Activated naive CD8-positive, alpha-beta T cell treated with anti-CD3 and anti-CD28 coated beads, Interleukin-2, amount 50 U/mL, for 24 hours (primary cell): ENCODE measurements around the gene RABGAP1L.
"Not testable (repeated sequence)": the region's sequence is repeated elsewhere in the genome, so short reads cannot be mapped to it uniquely, and the experiment has no call there.

ENCODE experiments used
- ATAC-seq: fragments of 150-1000 bp; cut with Tn5 transposase; one replicate; pipeline ENCODE4 v1.10.0; 2021
- DNase-seq: peaks from one replicate; pipeline ENCODE4 v3.0.0; 2021
- H3K27ac Mint-ChIP-seq: one replicate; pipeline ENCODE4 v1.8.0; 2021; ENCODE audit warnings: mild to moderate bottlenecking, mixed read lengths
- H3K27me3 Mint-ChIP-seq: one replicate; pipeline ENCODE4 v1.8.0; 2021; ENCODE audit warnings: mixed read lengths
- H3K36me3 Mint-ChIP-seq: one replicate; pipeline ENCODE4 v1.8.0; 2021; ENCODE audit warnings: low read depth, mixed read lengths
- H3K4me1 Mint-ChIP-seq: one replicate; pipeline ENCODE4 v1.8.0; 2021; ENCODE audit warnings: mixed read lengths
- H3K4me3 Mint-ChIP-seq: one replicate; pipeline ENCODE4 v1.8.0; 2021; ENCODE audit warnings: mild to moderate bottlenecking, moderate library complexity, mixed read lengths
- H3K9me3 Mint-ChIP-seq: one replicate; pipeline ENCODE4 v1.8.0; 2021; ENCODE audit warnings: mixed read lengths

Gene RABGAP1L

DNA sequence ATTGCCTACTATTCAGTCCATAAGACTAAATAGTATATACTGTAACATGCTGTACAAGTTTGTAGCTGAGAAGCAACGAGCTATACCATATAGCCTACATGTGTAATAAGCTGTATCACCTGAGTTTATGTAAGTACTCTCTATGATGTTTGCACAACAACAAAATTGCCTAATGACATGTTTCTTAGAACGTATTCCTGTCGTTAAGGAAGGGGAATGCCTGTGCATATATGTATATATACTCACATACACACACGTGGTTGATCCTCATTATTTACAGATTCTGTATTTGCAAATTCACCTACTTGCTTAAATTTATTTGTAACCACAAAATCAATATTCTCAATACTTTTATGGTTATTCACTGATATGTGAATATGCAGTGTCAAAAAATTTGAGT lies 504.0 kb downstream of the RABGAP1L start:
- no peak for ATAC-seq
- Mint-ChIP-seq H3K4me1 (no peaks in the 10 kb centered on the region), H3K4me3 (no peak overlapping the region), H3K36me3 (peaks cover 16% of the 10 kb centered on the region), H3K27me3 (no peaks in the 10 kb centered on the region), H3K9me3 (peaks cover 12% of the 10 kb centered on the region), H3K27ac (no peak overlapping the region)
- no peak for DNase-seq

DNA sequence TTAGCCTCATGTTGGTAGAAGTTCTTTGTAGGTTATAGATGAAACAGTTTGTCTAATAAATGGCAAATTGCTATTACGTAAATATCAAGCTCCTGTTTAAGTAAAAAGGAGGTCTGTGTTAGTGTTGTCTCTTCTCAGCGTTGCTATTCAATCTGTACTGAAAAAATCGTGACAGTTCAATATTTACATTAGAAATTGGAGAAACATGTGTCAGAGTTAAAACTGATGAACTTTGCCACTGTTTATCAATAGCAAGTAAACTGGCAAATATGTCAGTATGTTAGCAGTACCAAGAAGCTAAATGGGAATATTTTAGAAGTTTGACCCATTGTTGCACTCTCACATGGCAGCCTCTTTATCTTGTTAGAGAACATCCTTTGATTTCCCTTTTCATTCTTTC lies 506.9 kb downstream of the RABGAP1L start:
- H3K4me1 Mint-ChIP-seq, result no peaks in the 10 kb centered on the region
- ATAC-seq, result no peak

DNA sequence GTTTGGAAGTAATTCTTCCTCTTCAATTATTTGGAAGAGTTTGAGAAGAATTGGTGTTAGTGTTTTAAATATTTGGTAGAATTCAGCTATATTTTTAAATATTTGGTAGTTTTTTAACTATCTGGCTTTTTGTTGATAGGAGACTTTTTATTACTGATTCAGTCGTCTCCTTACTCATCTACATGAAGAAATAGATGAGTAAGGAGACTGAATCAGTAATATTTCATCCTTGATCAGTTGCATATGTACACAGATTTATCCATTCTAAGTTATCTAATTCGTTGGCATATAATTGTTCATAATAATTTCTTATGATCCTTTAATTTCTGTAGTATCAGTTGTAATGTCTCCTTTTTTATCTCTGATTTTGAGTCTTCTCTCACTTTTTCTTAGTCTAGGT lies 512.5 kb downstream of the RABGAP1L start:
- peaks cover 28% of the 10 kb centered on the region for H3K9me3 Mint-ChIP-seq

More for the DNA sequence above, 506.9 kb downstream of the RABGAP1L start:
- no peak overlapping the region for H3K27ac Mint-ChIP-seq
- H3K4me3 Mint-ChIP-seq, result no peak overlapping the region
- H3K9me3 Mint-ChIP-seq, result peaks cover 28% of the 10 kb centered on the region
- peaks cover 26% of the 10 kb centered on the region for H3K36me3 Mint-ChIP-seq
- no peaks in the 10 kb centered on the region for H3K27me3 Mint-ChIP-seq
- no peak for DNase-seq

DNA sequence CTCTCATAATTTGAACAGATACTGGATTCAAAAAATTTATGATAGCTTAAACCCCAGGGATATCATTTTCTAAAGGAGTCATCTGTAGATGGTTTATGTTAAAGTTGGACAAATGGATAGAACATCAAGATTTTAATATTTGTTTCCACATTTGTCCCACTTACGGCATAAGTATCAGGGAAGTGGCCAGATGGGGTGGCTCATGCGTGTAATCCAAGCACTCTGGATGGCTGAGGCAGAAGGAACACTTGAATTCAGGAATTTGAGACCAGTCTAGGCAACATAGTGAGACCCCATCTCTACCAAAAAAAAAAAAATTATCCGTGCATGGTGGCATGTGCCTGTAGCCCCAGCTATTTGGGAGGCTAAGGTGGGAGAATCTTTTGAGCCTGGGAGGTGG lies 517.5 kb downstream of the RABGAP1L start:
- H3K27me3 Mint-ChIP-seq, result no peaks in the 10 kb centered on the region
- peaks cover 4% of the 10 kb centered on the region for H3K36me3 Mint-ChIP-seq

More for the DNA sequence above, 512.5 kb downstream of the RABGAP1L start:
- Mint-ChIP-seq H3K36me3 (peaks cover 25% of the 10 kb centered on the region), H3K4me3 (no peak overlapping the region), H3K27me3 (no peaks in the 10 kb centered on the region), H3K4me1 (no peaks in the 10 kb centered on the region), H3K27ac (no peak overlapping the region)
- DNase-seq (no peak), ATAC-seq (no peak)

DNA sequence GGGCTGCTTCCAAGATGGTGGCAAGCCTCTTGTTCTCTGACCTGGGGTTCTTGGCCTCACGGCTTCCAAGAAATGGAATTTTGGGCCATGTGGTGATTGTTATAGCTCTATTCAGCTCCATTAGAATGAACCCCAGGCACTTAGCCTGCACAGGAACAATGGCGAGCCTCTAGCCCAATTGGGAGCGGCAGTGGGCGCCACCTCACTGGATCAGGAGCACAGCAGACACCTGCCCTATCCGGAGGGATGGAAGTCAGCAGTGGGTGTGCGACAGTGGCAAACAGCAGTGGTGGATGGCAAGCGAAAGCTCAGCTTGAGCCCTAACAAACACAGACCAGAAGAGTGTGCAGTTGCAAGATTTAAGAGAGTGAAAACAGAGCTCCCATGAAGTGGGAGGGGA lies 519.3 kb downstream of the RABGAP1L start:
- H3K27me3 Mint-ChIP-seq, result no peaks in the 10 kb centered on the region
- H3K9me3 Mint-ChIP-seq, result no peaks in the 10 kb centered on the region
- H3K27ac Mint-ChIP-seq, result no peak overlapping the region
- no peaks in the 10 kb centered on the region for H3K36me3 Mint-ChIP-seq
- ATAC-seq (no peak), DNase-seq (no peak)
- H3K4me1 Mint-ChIP-seq, result no peaks in the 10 kb centered on the region
- H3K4me3 Mint-ChIP-seq, result no peak overlapping the region

More for the DNA sequence above, 517.5 kb downstream of the RABGAP1L start:
- ATAC-seq, result no peak
- no peaks in the 10 kb centered on the region for H3K9me3 Mint-ChIP-seq
- H3K27ac Mint-ChIP-seq, result no peak overlapping the region
- no peaks in the 10 kb centered on the region for H3K4me1 Mint-ChIP-seq
- no peak for DNase-seq
- no peak overlapping the region for H3K4me3 Mint-ChIP-seq

DNA sequence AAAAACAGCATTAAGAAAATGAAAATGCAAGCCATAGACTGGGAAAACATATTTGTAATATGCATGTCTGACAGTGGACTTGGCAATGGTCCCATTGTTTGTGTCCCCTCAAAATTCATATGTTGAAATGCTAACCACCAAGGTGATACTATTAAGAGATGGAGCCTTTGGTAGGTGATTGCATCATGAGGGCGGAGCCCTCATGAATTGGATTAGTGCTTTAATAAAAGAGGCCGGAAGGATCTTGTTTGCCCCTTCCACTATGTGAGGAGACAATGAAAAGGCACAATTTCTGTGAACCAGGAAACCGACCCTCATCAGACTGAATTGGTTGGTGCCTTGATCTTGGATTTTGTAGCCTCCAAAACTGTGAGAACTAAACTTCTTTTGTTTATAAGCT lies 520.8 kb downstream of the RABGAP1L start:
- Mint-ChIP-seq H3K4me1 (no peaks in the 10 kb centered on the region), H3K36me3 (peaks cover 7% of the 10 kb centered on the region), H3K27ac (no peak overlapping the region), H3K9me3 (no peaks in the 10 kb centered on the region), H3K27me3 (no peaks in the 10 kb centered on the region), H3K4me3 (no peak overlapping the region)
- no peak for ATAC-seq
- DNase-seq, result no peak

DNA sequence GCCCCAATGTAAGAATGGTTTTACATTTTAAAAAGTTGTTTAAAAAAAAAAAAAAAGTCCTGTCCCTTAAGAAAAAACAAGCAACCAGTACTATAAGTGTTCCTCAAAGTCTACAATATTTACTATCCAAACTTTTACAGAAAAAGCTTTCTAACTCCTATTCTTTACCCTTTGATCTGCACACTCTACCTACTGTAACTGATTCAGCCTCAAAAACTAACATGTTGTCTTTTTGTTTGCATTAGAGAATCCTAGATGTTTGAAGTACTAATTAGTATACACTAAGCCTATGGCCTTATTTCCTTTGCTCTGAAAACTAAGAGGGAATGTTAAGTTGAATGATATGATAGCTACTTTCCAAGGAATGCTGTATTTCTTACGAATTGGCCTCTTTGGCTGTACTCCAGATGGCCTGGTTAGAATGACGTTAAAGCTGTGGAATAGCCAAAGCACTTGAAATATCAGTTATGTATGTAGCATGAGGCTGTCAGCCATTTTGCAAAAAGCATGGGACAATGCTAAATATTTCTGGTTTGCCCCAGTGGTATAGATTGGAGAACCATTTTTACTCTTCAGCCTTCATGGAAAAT lies 523.2 kb downstream of the RABGAP1L start:
- peaks cover 5% of the 10 kb centered on the region for H3K4me1 Mint-ChIP-seq
- no peak overlapping the region for H3K4me3 Mint-ChIP-seq
- no peak overlapping the region for H3K27ac Mint-ChIP-seq
- DNase-seq (no peak), ATAC-seq (no peak)
- peaks cover 13% of the 10 kb centered on the region for H3K36me3 Mint-ChIP-seq
- no peaks in the 10 kb centered on the region for H3K9me3 Mint-ChIP-seq
- H3K27me3 Mint-ChIP-seq, result no peaks in the 10 kb centered on the region

DNA sequence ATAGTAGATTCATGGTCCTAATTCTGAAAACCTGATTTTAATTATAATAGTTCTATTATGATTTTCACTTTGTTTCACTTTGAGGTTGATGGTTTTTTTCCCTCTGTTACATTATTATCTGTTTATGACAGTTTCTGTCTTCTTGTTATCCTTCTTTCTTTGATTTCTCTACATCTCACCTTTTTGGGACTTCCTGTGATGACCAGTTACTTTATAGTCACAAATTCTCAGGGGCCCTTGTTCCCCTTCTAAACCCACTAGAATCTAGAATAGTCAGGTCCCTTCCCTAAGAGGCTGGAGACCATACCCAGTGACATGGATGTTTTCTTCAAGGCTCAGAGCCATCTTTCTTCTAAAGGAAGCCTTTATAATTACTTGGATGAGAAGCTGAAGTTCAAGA lies 526.9 kb downstream of the RABGAP1L start:
- no peak overlapping the region for H3K4me3 Mint-ChIP-seq
- peaks cover 16% of the 10 kb centered on the region for H3K36me3 Mint-ChIP-seq
- no peaks in the 10 kb centered on the region for H3K27me3 Mint-ChIP-seq
- no peaks in the 10 kb centered on the region for H3K9me3 Mint-ChIP-seq
- no peak overlapping the region for H3K27ac Mint-ChIP-seq
- H3K4me1 Mint-ChIP-seq, result peaks cover 5% of the 10 kb centered on the region
- ATAC-seq (no peak), DNase-seq (no peak)

DNA sequence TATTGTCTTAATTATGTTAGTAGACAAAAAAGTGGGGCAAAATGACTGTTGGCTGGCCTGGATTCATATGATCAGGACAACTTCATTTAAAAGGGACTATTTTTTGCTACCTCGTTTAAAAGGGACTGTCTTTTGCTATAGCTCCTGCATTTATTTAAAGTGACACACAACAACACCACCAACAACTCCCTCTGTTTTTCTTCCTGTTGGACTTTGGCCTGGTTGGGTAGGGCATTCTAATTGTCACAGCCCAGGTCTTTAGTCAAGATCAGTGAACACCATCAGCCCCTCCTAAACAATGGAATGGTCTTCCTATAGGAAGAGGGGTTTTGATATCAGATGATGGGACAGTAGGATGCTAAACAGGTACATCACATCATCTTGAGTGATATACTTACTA lies 530.2 kb downstream of the RABGAP1L start:
- Mint-ChIP-seq H3K4me1 (peaks cover 5% of the 10 kb centered on the region), H3K9me3 (no peaks in the 10 kb centered on the region), H3K27me3 (no peaks in the 10 kb centered on the region), H3K27ac (no peak overlapping the region), H3K4me3 (no peak overlapping the region), H3K36me3 (peaks cover 12% of the 10 kb centered on the region)
- DNase-seq, result no peak
- ATAC-seq, result no peak

DNA sequence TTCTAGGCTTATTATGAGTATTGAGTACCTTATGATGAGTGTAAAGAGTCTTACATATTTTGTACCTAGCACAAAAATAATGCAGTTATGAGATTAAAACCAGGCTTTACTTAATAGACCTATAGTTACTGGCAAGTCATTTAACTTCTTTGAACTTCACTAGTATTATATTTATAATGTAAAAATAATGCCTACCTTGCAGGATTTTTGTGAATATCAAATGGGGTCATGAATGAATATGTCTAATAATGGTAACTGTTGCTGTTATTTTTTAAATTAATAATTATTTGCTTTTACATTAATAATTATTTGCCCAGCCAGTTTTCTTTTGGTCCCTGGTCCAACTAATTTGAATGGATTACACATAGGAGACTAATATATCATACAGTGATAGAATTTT lies 530.9 kb downstream of the RABGAP1L start:
- Mint-ChIP-seq H3K27ac (no peak overlapping the region), H3K36me3 (peaks cover 13% of the 10 kb centered on the region), H3K9me3 (no peaks in the 10 kb centered on the region), H3K4me3 (no peak overlapping the region), H3K4me1 (peaks cover 5% of the 10 kb centered on the region), H3K27me3 (no peaks in the 10 kb centered on the region)
- ATAC-seq, result no peak
- no peak for DNase-seq

DNA sequence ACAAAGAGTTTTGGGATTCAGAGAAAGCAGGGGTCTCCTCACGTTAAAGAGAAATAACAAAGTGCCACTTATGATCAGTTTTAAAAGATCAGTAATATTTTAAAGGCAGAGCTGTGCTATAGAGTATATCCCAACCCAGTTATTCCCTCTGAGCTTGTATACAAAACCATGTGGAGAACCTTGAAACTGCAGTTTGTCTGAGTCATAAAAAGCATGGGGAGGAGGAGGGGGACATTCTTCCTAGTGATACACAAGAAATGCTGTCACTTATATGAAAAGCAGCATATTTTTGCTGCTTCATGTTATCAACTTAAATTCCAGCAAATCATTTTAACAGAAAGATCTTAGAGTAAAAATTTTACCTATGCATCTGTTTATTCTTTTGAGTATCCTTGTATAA lies 533.0 kb downstream of the RABGAP1L start:
- no peaks in the 10 kb centered on the region for H3K4me1 Mint-ChIP-seq
- DNase-seq (no peak), ATAC-seq (no peak)
- H3K27ac Mint-ChIP-seq, result no peak overlapping the region
- peaks cover 7% of the 10 kb centered on the region for H3K36me3 Mint-ChIP-seq
- no peaks in the 10 kb centered on the region for H3K27me3 Mint-ChIP-seq
- H3K4me3 Mint-ChIP-seq, result no peak overlapping the region
- H3K9me3 Mint-ChIP-seq, result no peaks in the 10 kb centered on the region

DNA sequence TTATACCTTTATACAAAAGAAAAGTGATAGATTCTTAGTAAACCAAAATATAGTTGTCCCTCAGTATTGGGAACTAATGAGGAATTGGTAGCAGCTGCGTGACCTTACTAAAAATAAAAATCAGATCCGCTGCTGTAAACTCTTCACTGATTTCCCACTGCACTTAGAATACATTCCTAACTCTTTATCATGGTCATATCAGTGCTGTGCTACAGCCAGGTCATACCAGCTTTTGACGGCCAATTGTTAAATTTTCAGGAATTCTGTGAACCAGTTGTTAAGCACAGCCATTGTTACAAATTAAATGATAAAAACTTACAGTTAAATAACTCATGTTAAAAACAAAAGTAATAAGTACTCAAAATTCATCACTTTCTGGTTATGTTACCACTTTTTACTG lies 533.8 kb downstream of the RABGAP1L start:
- H3K9me3 Mint-ChIP-seq, result no peaks in the 10 kb centered on the region
- H3K36me3 Mint-ChIP-seq, result peaks cover 7% of the 10 kb centered on the region
- H3K27ac Mint-ChIP-seq, result no peak overlapping the region
- ATAC-seq, result no peak
- no peaks in the 10 kb centered on the region for H3K27me3 Mint-ChIP-seq
- DNase-seq, result no peak
- H3K4me3 Mint-ChIP-seq, result no peak overlapping the region
- H3K4me1 Mint-ChIP-seq, result no peaks in the 10 kb centered on the region

DNA sequence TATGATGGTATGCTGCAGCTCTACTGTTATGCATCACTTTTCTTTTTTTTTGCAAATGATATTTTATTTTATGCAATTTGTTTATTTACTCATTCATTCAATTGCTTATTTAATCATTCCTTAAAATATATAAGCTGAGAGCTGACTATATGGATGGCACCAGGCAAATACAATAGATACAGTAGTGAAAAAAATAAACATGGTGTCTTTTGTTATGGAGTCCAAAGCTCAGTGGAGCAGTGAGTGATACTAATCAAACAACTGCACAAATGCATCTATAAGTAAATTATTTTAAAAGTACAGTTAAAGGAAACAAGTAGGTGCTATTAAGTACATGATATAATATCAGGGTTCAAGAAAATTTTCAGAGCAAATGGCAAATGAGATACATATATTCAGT lies 534.2 kb downstream of the RABGAP1L start:
- not testable (repeated sequence) for H3K4me3 Mint-ChIP-seq, H3K4me1 Mint-ChIP-seq, H3K36me3 Mint-ChIP-seq, H3K27me3 Mint-ChIP-seq, ATAC-seq, DNase-seq, H3K9me3 Mint-ChIP-seq, H3K27ac Mint-ChIP-seq

DNA sequence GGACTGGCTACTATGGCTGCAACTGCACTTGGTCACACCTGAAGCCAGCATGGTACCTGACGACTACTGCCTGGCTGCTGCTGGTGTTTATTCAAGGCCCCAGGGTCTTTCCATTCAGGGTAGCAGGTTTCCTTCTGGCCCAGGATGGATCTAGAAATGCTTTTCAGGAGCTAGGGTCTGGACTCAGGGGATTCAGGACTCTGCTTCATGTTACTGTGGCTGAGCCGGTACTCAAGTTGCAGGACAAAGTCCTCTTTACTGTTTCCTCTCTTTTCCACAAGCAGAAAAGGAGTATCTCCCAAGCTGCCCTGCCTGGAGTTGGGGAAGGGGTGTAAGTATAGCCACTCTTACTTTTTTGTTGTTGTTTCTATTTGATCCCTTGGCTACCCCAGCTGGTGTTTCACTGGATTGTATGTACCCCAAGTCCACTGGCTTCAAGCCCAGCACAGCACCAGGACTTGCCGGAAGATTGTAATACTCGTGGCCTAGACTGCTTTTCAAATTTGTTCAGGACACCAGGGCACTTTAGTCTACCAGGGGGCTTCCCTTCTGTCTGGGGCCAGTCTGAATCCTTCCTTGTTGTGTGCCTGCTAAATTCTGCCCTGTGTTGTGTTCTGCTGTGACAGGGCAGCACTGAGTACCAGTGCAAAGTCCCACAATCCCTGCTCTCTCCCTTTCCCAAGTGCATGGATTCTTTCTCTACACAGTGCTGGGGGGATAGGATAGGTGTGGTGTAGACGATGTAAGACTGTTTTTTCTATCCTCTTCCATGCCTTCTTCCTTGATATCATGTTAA lies 536.9 kb downstream of the RABGAP1L start:
- Mint-ChIP-seq H3K9me3 (no peaks in the 10 kb centered on the region), H3K27ac (no peak overlapping the region), H3K27me3 (no peaks in the 10 kb centered on the region), H3K36me3 (peaks cover 7% of the 10 kb centered on the region), H3K4me3 (no peak overlapping the region), H3K4me1 (no peaks in the 10 kb centered on the region)
- no peak for ATAC-seq
- DNase-seq, result no peak

DNA sequence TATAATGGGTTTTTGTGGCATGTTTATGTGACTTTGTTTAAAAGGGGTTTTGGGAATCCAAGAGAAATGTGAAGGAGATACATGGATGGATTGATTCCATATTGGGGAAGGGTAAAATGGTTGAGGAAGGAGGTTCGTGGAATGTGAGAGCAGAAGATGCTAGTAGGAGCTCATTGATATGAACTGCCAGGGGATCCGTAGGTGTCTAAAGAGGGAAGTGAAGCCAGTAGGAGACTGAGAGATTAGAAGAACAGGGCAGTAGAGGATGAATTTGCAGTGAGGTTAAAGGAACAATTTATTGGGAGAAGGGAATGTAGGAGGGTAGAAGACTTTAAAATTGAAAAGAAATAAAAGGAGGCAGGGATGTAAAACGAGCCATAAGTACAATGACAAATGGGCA lies 541.0 kb downstream of the RABGAP1L start:
- Mint-ChIP-seq H3K4me1 (no peaks in the 10 kb centered on the region), H3K27ac (no peak overlapping the region), H3K4me3 (no peak overlapping the region), H3K36me3 (peaks cover 3% of the 10 kb centered on the region), H3K27me3 (no peaks in the 10 kb centered on the region), H3K9me3 (no peaks in the 10 kb centered on the region)
- DNase-seq, result no peak
- ATAC-seq, result no peak
